PFSK-1 (cell line): ENCODE results near the gene RERE.

Source experiments
- POLR2AphosphoS5 ChIP-seq: IDR thresholded peaks from 2 replicates; pipeline ENCODE4 v1.6.1; 2012; ENCODE audit warnings: low read depth, mild to moderate bottlenecking, control low read depth, low read length, moderate library complexity
- SIN3A ChIP-seq: IDR thresholded peaks from 2 replicates; pipeline ENCODE4 v1.6.1; 2012; ENCODE audit warnings: mild to moderate bottlenecking, low read length, moderate library complexity, borderline replicate concordance; ENCODE audit not compliant: insufficient read depth

DNA sequence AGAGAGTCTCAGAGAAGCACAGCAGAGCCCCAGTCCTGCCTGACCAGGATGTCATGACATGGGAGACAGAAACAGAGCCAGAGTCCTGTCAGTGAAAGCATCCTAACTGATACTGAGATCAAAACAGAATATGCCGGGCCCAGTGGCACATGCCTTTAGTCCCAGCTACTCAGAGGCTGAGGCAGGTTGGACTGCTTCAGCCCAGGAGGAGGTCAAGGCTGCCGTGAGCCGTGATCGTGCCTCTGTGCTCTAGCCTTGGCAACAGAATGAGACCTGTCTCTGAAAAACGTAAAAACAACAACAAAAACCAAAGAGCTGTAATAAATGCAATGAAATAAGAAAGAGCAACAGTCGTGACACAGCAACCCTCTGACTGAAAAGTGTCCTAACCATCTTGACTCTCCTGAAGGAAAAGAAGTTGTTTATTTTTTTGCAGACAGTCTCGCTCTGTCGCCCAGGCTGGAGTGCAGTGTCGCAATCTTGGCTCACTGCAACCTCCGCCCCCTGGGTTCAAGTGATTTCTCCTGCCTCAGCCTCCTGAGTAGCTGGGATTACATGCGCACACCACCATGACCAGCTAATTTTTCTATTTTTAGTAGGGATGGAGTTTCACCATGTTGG lies 310.3 kb downstream of the RERE start:
- TF ChIP-seq POLR2AphosphoS5 (no peak), SIN3A (no peak)
